GM12864 (cell line): Measurements from ENCODE around the gene TENM3.

Experiments
- DNase-seq: peaks from one replicate; pipeline ENCODE4 v3.0.0-alpha.2; 2011; ENCODE audit warnings: low read depth
- H3K4me3 ChIP-seq: 2 replicates; pipeline ENCODE4 v1.5.1; 2011; ENCODE audit warnings: mild to moderate bottlenecking, low read depth, low read length, control low read depth
- TF ChIP-seq, protein P1 (sequence below): IDR thresholded peaks from 2 replicates; pipeline ENCODE4 v1.5.1; 2011; ENCODE audit warnings: low read depth, mild to moderate bottlenecking, moderate library complexity, low read length, control low read depth, inconsistent platforms; ENCODE audit errors: missing control alignments

Gene TENM3

DNA sequence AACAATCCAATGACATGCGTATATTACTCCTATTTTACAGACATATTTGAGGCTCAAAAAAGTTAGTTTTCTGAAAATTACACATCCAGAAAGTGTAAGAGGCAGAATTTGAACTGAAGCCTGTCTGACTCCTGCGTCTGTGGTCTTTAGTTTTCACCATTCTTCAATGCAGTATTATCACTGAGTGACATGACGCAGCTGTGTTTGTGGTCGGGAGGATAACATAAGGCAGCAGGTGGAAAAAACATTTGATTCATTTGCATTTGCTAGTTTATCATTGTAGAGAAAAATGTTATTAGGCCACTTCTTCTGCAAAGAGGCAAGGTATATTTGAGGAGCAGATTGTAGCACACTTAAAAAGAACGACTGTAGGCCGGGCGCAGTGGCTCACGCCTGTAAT is 186.7 kb downstream of the TENM3 start:
- TF ChIP-seq, protein P1, sequence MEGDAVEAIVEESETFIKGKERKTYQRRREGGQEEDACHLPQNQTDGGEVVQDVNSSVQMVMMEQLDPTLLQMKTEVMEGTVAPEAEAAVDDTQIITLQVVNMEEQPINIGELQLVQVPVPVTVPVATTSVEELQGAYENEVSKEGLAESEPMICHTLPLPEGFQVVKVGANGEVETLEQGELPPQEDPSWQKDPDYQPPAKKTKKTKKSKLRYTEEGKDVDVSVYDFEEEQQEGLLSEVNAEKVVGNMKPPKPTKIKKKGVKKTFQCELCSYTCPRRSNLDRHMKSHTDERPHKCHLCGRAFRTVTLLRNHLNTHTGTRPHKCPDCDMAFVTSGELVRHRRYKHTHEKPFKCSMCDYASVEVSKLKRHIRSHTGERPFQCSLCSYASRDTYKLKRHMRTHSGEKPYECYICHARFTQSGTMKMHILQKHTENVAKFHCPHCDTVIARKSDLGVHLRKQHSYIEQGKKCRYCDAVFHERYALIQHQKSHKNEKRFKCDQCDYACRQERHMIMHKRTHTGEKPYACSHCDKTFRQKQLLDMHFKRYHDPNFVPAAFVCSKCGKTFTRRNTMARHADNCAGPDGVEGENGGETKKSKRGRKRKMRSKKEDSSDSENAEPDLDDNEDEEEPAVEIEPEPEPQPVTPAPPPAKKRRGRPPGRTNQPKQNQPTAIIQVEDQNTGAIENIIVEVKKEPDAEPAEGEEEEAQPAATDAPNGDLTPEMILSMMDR: no peak
- H3K4me3 ChIP-seq: no peak overlapping the region
- DNase-seq: no peak

DNA sequence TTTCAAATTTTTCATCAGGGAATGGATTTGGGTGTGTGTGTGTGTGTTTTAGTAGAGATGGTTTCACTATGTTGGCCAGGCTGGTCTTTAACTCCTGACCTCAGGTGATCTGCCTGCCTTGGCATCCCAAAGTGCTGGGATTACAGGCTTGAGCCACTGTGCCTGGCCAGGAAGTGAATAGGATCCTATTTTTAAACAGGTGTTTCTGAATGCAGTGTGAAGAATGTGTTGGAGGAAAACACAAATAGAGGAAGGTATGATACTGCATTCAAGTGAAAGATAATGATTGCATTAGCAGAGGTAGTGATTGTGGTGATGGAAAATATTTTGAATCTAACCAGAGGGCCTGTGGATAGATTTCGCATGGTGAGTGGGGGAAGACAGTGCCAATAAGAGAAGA is 189.6 kb downstream of the TENM3 start:
- TF ChIP-seq, protein P1: no peak
- H3K4me3 ChIP-seq: no peak overlapping the region
- no peak for DNase-seq

DNA sequence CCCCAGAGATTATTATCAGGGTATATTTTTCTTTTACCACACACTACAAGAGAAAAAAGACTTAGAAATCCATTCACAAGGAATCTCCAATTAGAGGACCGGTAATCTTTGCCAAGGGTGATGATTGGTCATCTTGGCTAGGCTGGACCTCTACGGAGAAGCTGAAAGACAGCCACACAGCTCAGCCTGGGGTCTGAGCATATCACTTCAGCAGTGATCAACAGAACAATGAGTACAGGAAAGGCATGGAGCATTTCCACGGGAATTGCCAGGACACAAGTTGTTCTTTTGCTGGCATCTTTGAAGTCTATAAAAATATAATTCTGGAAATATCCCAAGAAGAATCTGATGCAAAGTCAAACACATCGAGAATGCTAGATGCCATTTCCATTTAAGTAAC is 191.5 kb downstream of the TENM3 start:
- no peak for DNase-seq
- TF ChIP-seq, protein P1: no peak
- no peak overlapping the region for H3K4me3 ChIP-seq

DNA sequence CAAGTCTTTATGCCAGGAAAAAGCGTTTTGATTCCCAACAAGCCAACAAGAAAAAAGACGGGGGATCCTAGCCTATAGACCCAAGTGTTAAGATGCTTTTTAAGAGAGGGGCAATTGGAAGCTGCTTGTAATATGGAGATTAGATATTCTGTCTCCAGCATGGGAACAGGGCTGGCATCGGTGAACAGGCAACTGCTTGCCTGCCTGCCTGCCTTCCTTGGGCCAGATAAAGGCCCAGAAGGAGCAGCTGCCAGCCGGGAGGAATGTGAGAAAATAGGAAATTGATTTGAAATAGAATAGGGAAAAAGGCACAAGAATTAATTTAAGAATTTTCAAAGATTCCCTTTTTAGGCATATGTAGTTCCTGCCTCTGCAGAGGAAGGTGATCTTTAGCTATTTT is 192.2 kb downstream of the TENM3 start:
- TF ChIP-seq, protein P1: no peak
- H3K4me3 ChIP-seq: no peak overlapping the region
- no peak for DNase-seq

DNA sequence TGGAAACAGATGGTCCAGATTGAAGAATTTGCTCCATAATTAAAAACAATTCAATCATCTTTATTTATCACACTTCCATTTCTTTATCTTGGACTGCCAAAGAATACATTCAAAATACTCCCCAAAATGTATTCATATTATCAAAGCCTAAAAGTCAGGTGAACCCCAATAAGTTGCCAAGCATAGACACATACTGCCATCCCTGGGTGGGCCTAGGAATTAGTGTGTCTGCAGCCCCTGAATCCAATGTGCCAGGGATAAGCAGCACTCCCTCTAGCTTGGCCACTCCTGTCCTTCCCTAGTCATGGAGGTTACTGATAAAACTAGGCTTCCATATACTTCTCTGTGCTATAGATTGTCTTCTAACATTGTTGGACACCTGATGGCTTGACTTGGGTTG is 199.9 kb downstream of the TENM3 start:
- DNase-seq: no peak
- TF ChIP-seq, protein P1: no peak
- no peak overlapping the region for H3K4me3 ChIP-seq

DNA sequence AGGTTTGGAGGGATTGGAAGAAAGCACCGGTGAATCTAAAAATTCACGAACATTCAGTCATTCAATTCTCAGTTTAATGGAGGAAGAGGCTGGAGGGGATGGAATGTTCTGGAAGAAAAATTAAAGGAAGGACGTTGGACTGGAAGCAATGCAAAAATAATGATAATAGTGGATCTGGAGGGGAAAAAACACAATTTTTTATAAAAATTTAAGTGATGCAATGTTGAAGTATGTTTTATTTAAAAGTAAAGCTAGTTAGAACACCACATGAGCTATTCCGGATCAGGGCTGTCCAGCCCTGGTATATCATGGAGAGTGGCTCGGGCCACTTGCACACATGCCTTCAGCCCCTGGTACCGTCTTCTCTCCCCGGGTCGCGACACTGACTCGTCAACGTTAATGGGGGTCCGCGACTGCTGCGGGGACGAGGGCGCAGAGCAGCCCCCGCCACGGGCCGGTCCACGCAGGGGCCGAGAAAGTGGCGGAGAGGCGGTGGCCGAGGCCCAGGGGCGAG is 204.6 kb downstream of the TENM3 start:
- no peak overlapping the region for H3K4me3 ChIP-seq
- TF ChIP-seq, protein P1: no peak
- no peak for DNase-seq
